Osteocyte (in vitro differentiated cells): ENCODE data around the gene HYAL3. TPM values are rescaled to one million over a fixed set of nuclear protein-coding genes. Genes with fewer than 3 reads are reported as not detected.

Source experiments
- DNase-seq: peaks from one replicate; pipeline ENCODE4 v3.0.0; 2021; ENCODE audit warnings: mixed read lengths; ENCODE audit not compliant: unreplicated experiment; ENCODE audit errors: extremely low spot score
- H3K27ac Mint-ChIP-seq: one replicate; pipeline ENCODE4 v1.8.0; 2021; ENCODE audit warnings: mild to moderate bottlenecking, mixed read lengths; ENCODE audit not compliant: unreplicated experiment
- H3K27me3 Mint-ChIP-seq: one replicate; pipeline ENCODE4 v1.8.0; 2021; ENCODE audit warnings: mixed read lengths; ENCODE audit not compliant: unreplicated experiment
- H3K36me3 Mint-ChIP-seq: one replicate; pipeline ENCODE4 v1.8.0; 2021; ENCODE audit warnings: mixed read lengths; ENCODE audit not compliant: unreplicated experiment
- H3K4me1 Mint-ChIP-seq: one replicate; pipeline ENCODE4 v1.8.0; 2021; ENCODE audit warnings: mixed read lengths; ENCODE audit not compliant: unreplicated experiment
- H3K4me3 Mint-ChIP-seq: one replicate; pipeline ENCODE4 v1.8.0; 2021; ENCODE audit warnings: mild to moderate bottlenecking, moderate library complexity, mixed read lengths; ENCODE audit not compliant: unreplicated experiment
- H3K9me3 Mint-ChIP-seq: one replicate; pipeline ENCODE4 v1.8.0; 2021; ENCODE audit warnings: mixed read lengths; ENCODE audit not compliant: unreplicated experiment
- CTCF ChIP-seq: fragments of 200-600 bp; sonication (generic); IDR thresholded peaks from 2 replicates; pipeline ENCODE4 v1.5.0; 2021; ENCODE audit warnings: antibody characterized with exemption, mild to moderate bottlenecking, moderate library complexity
- total RNA-seq: library from RNA; stranded (reverse); gene quantifications from 2 replicates; pipeline ENCODE4 v1.2.1, GENCODE V29; 2021

Gene HYAL3
- total RNA-seq, 1 donor from 2014 or later, result 2.3 TPM

- Mint-ChIP-seq H3K4me1 (peaks cover 17% of the 10 kb centered on the region), H3K9me3 (no peaks in the 10 kb centered on the region), H3K4me3 (peak overlapping the region; percentile 73), H3K27ac (peak overlapping the region; percentile 98), H3K36me3 (peaks cover 3% of the 10 kb centered on the region), H3K27me3 (no peaks in the 10 kb centered on the region)
- DNase-seq, result no peak
- no peak for TF ChIP-seq CTCF
These were observed 6.0 kb downstream of the HYAL3 start for GRCh38 chr3:50293079-50293801.

GRCh38 chr3:50292159-50293078, 6.8 kb downstream of the HYAL3 start, which contains the start of gene IFRD2:
TSS of gene IFRD2 (minus strand) at chr3:50292429. CDS start at chr3:50292274, 155 bp downstream.
- Mint-ChIP-seq H3K4me3 (peak within 1 kb of the TSS; percentile 73), H3K4me1 (peaks cover 14% of the 10 kb centered on the region), H3K27ac (peak within 1 kb of the TSS; percentile 98), H3K27me3 (no peaks in the 10 kb centered on the region), H3K36me3 (peaks cover 3% of the 10 kb centered on the region), H3K9me3 (no peaks in the 10 kb centered on the region)
- TF ChIP-seq CTCF, result no peak
- peak; percentile 98 for DNase-seq

- no peak overlapping the region for H3K4me3 Mint-ChIP-seq
These were observed 9.0 kb downstream of the HYAL3 start for GRCh38 chr3:50290161-50290641.

GRCh38 chr3:50289130-50289529, 10.1 kb downstream of the HYAL3 start:
- no peak overlapping the region for H3K27ac Mint-ChIP-seq
- no peaks in the 10 kb centered on the region for H3K27me3 Mint-ChIP-seq
- H3K4me3 Mint-ChIP-seq, result no peak overlapping the region
- no peak for TF ChIP-seq CTCF
- peaks cover 3% of the 10 kb centered on the region for H3K36me3 Mint-ChIP-seq
- peaks cover 14% of the 10 kb centered on the region for H3K4me1 Mint-ChIP-seq
- H3K9me3 Mint-ChIP-seq, result no peaks in the 10 kb centered on the region
- no peak for DNase-seq

More at GRCh38 chr3:50290161-50290641, 9.0 kb downstream of the HYAL3 start:
- Mint-ChIP-seq H3K4me1 (peaks cover 14% of the 10 kb centered on the region), H3K36me3 (peaks cover 3% of the 10 kb centered on the region), H3K9me3 (no peaks in the 10 kb centered on the region), H3K27me3 (no peaks in the 10 kb centered on the region), H3K27ac (no peak overlapping the region)
- DNase-seq, result no peak
- TF ChIP-seq CTCF, result no peak
